Sigmoid colon (tissue), 4 donors: ENCODE measurements around the gene ANKH.

Experiments used
- CTCF ChIP-seq, 4 experiments: fragments of 450-650 bp in 3 of 4; fragments of 200-600 bp in 1 of 4; IDR thresholded peaks; one replicate each; pipeline ENCODE4 v1.5.1; 2016 to 2019; ENCODE audit warnings: antibody characterized with exemption in 4 of 4, mild to moderate bottlenecking in 3 of 4, moderate library complexity in 2 of 4
- EP300 ChIP-seq, 4 donors: sonication (generic); formaldehyde crosslinking; IDR thresholded peaks; one replicate each; pipeline ENCODE4 v1.6.1; 2017; ENCODE audit warnings: antibody characterized with exemption in 4 of 4
- POLR2A ChIP-seq, 2 donors: fragments of 450-650 bp; IDR thresholded peaks; one replicate each; pipeline ENCODE4 v1.6.1; 2016; ENCODE audit warnings: antibody characterized with exemption in 2 of 2, mild to moderate bottlenecking in 2 of 2, moderate library complexity in 2 of 2
- POLR2AphosphoS5 ChIP-seq, 4 donors: sonication (generic); formaldehyde crosslinking; IDR thresholded peaks; one replicate each; pipeline ENCODE4 v1.6.1; 2017; ENCODE audit warnings: antibody characterized with exemption in 4 of 4

GRCh38 chr5:14864181-14864812 lies 7.3 kb downstream of the ANKH start:
- TF ChIP-seq CTCF (IDR thresholded peaks at IDR 0.05) = no peak
- no peak for TF ChIP-seq POLR2A (IDR thresholded peaks at IDR 0.05)
- no peak for TF ChIP-seq POLR2AphosphoS5 (IDR thresholded peaks at IDR 0.05)
- no peak for TF ChIP-seq EP300 (IDR thresholded peaks at IDR 0.05)
